HepG2 (cell line): ENCODE data around the gene CCNYL1. TPM values are rescaled to one million over a fixed set of nuclear protein-coding genes. Genes with fewer than 3 reads are reported as not detected.

Experiments used
- ARID5B ChIP-seq: IDR thresholded peaks from 2 replicates; pipeline ENCODE4 v1.4.0; 2020; ENCODE audit warnings: mild to moderate bottlenecking, missing genetic modification reagents
- ARNT2 ChIP-seq: sonication (generic); formaldehyde crosslinking; IDR thresholded peaks from 2 replicates; pipeline ENCODE4 v1.8.0; 2022; ENCODE audit warnings: mild to moderate bottlenecking, low read depth, missing genetic modification reagents, moderate library complexity
- FOXA3 ChIP-seq: IDR thresholded peaks from 2 replicates; pipeline ENCODE4 v1.6.1; 2016; ENCODE audit warnings: missing genetic modification reagents, missing compliant biosample characterization
- FOXK1 ChIP-seq: sonication (generic); formaldehyde crosslinking; IDR thresholded peaks from 2 replicates; pipeline ENCODE4 v1.4.0; 2020; ENCODE audit warnings: low read depth, missing genetic modification reagents, borderline replicate concordance
- GATAD1 ChIP-seq: IDR thresholded peaks from 2 replicates; pipeline ENCODE4 v1.6.1; 2016; ENCODE audit warnings: missing genetic modification reagents, missing compliant biosample characterization
- GATAD2A ChIP-seq: IDR thresholded peaks from 2 replicates; pipeline ENCODE4 v1.6.1; 2016
- GFI1 ChIP-seq: sonication (generic); formaldehyde crosslinking; IDR thresholded peaks from 2 replicates; pipeline ENCODE4 v1.5.0; 2020; ENCODE audit warnings: missing genetic modification reagents, mild to moderate bottlenecking, borderline replicate concordance
- IKZF5 ChIP-seq: IDR thresholded peaks from 2 replicates; pipeline ENCODE4 v1.6.1; 2018; ENCODE audit warnings: missing genetic modification reagents, mild to moderate bottlenecking, missing compliant biosample characterization
- KAT7 ChIP-seq: IDR thresholded peaks from 2 replicates; pipeline ENCODE4 v1.6.1; 2018; ENCODE audit warnings: borderline replicate concordance, missing compliant biosample characterization
- KLF16 ChIP-seq, 2 experiments: sonication (generic) in 1 of 2; formaldehyde crosslinking in 1 of 2; IDR thresholded peaks; 2 replicates each; pipeline versions ENCODE4 v1.6.1 to v1.8.0; 2016 to 2023; ENCODE audit warnings: missing genetic modification reagents in 2 of 2, missing compliant biosample characterization in 1 of 2
- KMT2A ChIP-seq: sonication (generic); formaldehyde crosslinking; IDR thresholded peaks from 2 replicates; pipeline ENCODE4 v1.4.0; 2020; ENCODE audit warnings: missing genetic modification reagents
- LRRFIP1 ChIP-seq: sonication (generic); formaldehyde crosslinking; conservative IDR thresholded peaks from 2 replicates; pipeline ENCODE4 v1.4.0; 2020; ENCODE audit warnings: missing genetic modification reagents
- MXD4 ChIP-seq: IDR thresholded peaks from 2 replicates; pipeline ENCODE4 v1.6.1; 2016; ENCODE audit warnings: mild to moderate bottlenecking, missing biosample characterization, missing genetic modification reagents
- NFKBIZ ChIP-seq: IDR thresholded peaks from 2 replicates; pipeline ENCODE4 v1.6.1; 2018; ENCODE audit warnings: missing genetic modification reagents, missing compliant biosample characterization
- RCOR2 ChIP-seq: IDR thresholded peaks from 2 replicates; pipeline ENCODE4 v1.6.1; 2016; ENCODE audit warnings: missing biosample characterization, missing genetic modification reagents
- SOX5 ChIP-seq: IDR thresholded peaks from 2 replicates; pipeline ENCODE4 v1.6.1; 2016; ENCODE audit warnings: borderline replicate concordance
- TGIF2 ChIP-seq: IDR thresholded peaks from 2 replicates; pipeline ENCODE4 v1.6.1; 2016; ENCODE audit warnings: control low read depth, missing compliant biosample characterization
- XRCC5 ChIP-seq: fragments of 200-400 bp; formaldehyde crosslinking; optimal IDR thresholded peaks from 2 replicates; pipeline ENCODE3; 2017; ENCODE audit warnings: mild to moderate bottlenecking, low read length
- ZHX1 ChIP-seq: sonication (generic); formaldehyde crosslinking; IDR thresholded peaks from 2 replicates; pipeline ENCODE4 v1.8.1; 2022; ENCODE audit warnings: low read depth, mild to moderate bottlenecking, missing genetic modification reagents
- ZNF12 ChIP-seq: sonication (generic); formaldehyde crosslinking; IDR thresholded peaks from 2 replicates; pipeline ENCODE4 v1.5.0; 2020; ENCODE audit warnings: missing genetic modification reagents
- ZNF670 ChIP-seq: sonication (generic); formaldehyde crosslinking; IDR thresholded peaks from 2 replicates; pipeline ENCODE4 v1.8.0; 2022; ENCODE audit warnings: mild to moderate bottlenecking, missing genetic modification reagents, borderline replicate concordance
- ZSCAN25 ChIP-seq: sonication (generic); formaldehyde crosslinking; IDR thresholded peaks from 2 replicates; pipeline ENCODE4 v1.8.0; 2022; ENCODE audit warnings: mild to moderate bottlenecking, missing genetic modification reagents
- polyA plus RNA-seq, 8 experiments: library from polyadenylated mRNA; depleted of rRNA in 3 of 8; stranded (reverse) in 7 of 8; unstranded in 1 of 8; fragments of >200 nt; fragmentation: Illumina TruSeq in 4 of 8; extraction: Trizol in 4 of 8; gene quantifications; 2 replicates each; pipeline versions ENCODE4 v1.2.1 to v1.2.3, GENCODE V29; 2011 to 2016; ENCODE audit warnings: low read depth in 4 of 8, missing spikeins in 1 of 8, mixed read lengths in 1 of 8; ENCODE audit not compliant: insufficient read depth in 1 of 8
- total RNA-seq, 5 experiments: library from RNA; depleted of rRNA; stranded (reverse); fragments of >200 nt; fragmentation: Illumina TruSeq; extraction: Trizol; gene quantifications; 2 replicates each; pipeline ENCODE4 v1.2.3, GENCODE V29; 2016; ENCODE audit warnings: low read depth in 1 of 5

Gene CCNYL1
- total and polyA plus RNA-seq, 2 of the 13 experiments (the other 11 are each of a cell fraction or from before 2014, with no cell fraction given), result 12.5 to 16.2 TPM

GRCh38 chr2:207746131-207746530 lies 34.7 kb downstream of the CCNYL1 start (continued):
- peak; percentile 55; the same call in 1 of the 2 replicates for TF ChIP-seq ARID5B (CRISPR knock-in tag)
- peak; percentile 67; the same call in 1 of the 2 replicates for TF ChIP-seq GATAD2A (CRISPR knock-in tag)
- TF ChIP-seq GATAD1 (CRISPR knock-in tag), result 0 out of 2 replicates have a peak, but pooled peaks have one; percentile 27
- TF ChIP-seq ARNT2 (CRISPR knock-in tag), result 0 out of 2 replicates have a peak, but pooled peaks have one; percentile 55
- no peak for TF ChIP-seq ZNF12 (CRISPR knock-in tag)
- TF ChIP-seq KAT7 (CRISPR knock-in tag), result no peak
- 0 out of 2 replicates have a peak, but pooled peaks have one; percentile 70 for TF ChIP-seq MXD4
- no peak for TF ChIP-seq ZHX1 (CRISPR knock-in tag)
- peak; percentile 57; the same call in 1 of the 2 replicates for TF ChIP-seq IKZF5
- TF ChIP-seq KMT2A, result peak; percentile 70; the same call in 1 of the 2 replicates
- TF ChIP-seq RCOR2 (CRISPR knock-in tag), result 0 out of 2 replicates have a peak, but pooled peaks have one; percentile 13
- peak in 1 of 2 experiments; percentile 69; a peak in 1 of 4 replicates for TF ChIP-seq KLF16 (CRISPR knock-in tag; IDR thresholded peaks at IDR 0.05)
- 0 out of 2 replicates have a peak, but pooled peaks have one; percentile 72 for TF ChIP-seq NFKBIZ (CRISPR knock-in tag)
- TF ChIP-seq ZNF670 (CRISPR knock-in tag), result no peak
- no peak for TF ChIP-seq LRRFIP1 (CRISPR knock-in tag)
- TF ChIP-seq SOX5 (CRISPR knock-in tag), result peak; percentile 61; the same call in 1 of the 2 replicates
- no peak for TF ChIP-seq FOXA3 (CRISPR knock-in tag)
- TF ChIP-seq XRCC5, result no peak
- no peak for TF ChIP-seq TGIF2
- no peak for TF ChIP-seq ZSCAN25 (CRISPR knock-in tag)
- TF ChIP-seq FOXK1 (CRISPR knock-in tag), result 0 out of 2 replicates have a peak, but pooled peaks have one; percentile 24
- TF ChIP-seq GFI1 (CRISPR knock-in tag), result no peak
